ENCODE data around the gene FCAMR. TPM values are rescaled to one million over a fixed set of nuclear protein-coding genes. Genes with fewer than 3 reads are reported as not detected.

Gene FCAMR
- polyA plus RNA-seq, 1 donor (not counting 4 experiments of a cell fraction or from before 2014, with no cell fraction given) = not detected

DNA sequence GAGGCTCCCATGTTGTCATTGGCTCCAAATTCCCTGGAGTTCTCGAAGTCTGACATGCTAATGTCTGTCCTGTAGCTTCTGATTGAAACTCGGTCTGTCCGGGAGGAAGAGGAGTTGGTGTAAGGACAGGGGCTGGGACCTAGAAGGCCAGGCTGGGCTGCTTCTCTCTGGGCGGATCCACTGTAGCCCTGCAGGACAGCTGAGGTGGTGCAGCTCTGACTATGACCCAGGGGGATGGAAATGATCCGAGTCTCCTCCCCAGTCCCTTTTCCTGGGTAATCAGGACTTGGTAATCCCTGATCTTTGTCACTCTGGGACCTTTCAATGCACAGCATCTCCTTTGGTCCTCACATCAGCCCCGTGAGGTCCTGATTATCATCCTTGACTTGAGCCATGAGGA, 38.6 kb downstream of the FCAMR start:
- H4K20me1 ChIP-seq (ENCODE audit: control insufficient read depth, extremely low read depth, insufficient read depth, low read length) = no peaks in the 10 kb centered on the region
- H3K36me3 ChIP-seq (ENCODE audit: control insufficient read depth in 2 of 2, extremely low read depth in 1 of 2, insufficient read depth in 2 of 2, low read length in 2 of 2) = no peaks in the 10 kb centered on the region
- TF ChIP-seq, protein P1, sequence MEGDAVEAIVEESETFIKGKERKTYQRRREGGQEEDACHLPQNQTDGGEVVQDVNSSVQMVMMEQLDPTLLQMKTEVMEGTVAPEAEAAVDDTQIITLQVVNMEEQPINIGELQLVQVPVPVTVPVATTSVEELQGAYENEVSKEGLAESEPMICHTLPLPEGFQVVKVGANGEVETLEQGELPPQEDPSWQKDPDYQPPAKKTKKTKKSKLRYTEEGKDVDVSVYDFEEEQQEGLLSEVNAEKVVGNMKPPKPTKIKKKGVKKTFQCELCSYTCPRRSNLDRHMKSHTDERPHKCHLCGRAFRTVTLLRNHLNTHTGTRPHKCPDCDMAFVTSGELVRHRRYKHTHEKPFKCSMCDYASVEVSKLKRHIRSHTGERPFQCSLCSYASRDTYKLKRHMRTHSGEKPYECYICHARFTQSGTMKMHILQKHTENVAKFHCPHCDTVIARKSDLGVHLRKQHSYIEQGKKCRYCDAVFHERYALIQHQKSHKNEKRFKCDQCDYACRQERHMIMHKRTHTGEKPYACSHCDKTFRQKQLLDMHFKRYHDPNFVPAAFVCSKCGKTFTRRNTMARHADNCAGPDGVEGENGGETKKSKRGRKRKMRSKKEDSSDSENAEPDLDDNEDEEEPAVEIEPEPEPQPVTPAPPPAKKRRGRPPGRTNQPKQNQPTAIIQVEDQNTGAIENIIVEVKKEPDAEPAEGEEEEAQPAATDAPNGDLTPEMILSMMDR (optimal IDR thresholded peaks at IDR 0.05 in 1 of 3, IDR thresholded peaks at IDR 0.05 in 1 of 3, conservative IDR thresholded peaks at IDR 0.05 in 1 of 3; ENCODE audit: extremely low read depth in 1 of 3, insufficient read depth in 2 of 3, low read length in 3 of 3) = peak in 1 of 3 experiments; percentile 6
- TF ChIP-seq EZH2 (IDR thresholded peaks at IDR 0.05; ENCODE audit: low read length) = no peak
- dilution Hi-C loops (cut with MboI; ENCODE audit: extremely low pct_ligation_motif_present, low sequenced_read_pairs) = no loop called here
- H3K27ac ChIP-seq (ENCODE audit: control insufficient read depth, insufficient read depth, low read length) = no peak overlapping the region
- H3K4me2 ChIP-seq (ENCODE audit: control insufficient read depth, extremely low read depth, insufficient read depth, low read depth, low read length) = no peak overlapping the region
- DNase-seq (ENCODE audit: low read depth, low spot score) = no peak
- no peak for FAIRE-seq
- no peak overlapping the region for H2AFZ ChIP-seq (ENCODE audit: control insufficient read depth, low read length)
- H3K9ac ChIP-seq (ENCODE audit: control insufficient read depth, extremely low read depth, insufficient read depth, low read length) = no peak overlapping the region
- no peaks in the 10 kb centered on the region for H3K79me2 ChIP-seq (ENCODE audit: control insufficient read depth, insufficient read depth, low read length)
- H3K27me3 ChIP-seq (ENCODE audit: control insufficient read depth, extremely low read depth, insufficient read depth, low read length) = no peaks in the 10 kb centered on the region
- no peaks in the 10 kb centered on the region for H3K4me1 ChIP-seq (ENCODE audit: control insufficient read depth, extremely low read depth, insufficient read depth, low read length)
- H3K9me1 ChIP-seq (ENCODE audit: control insufficient read depth, extremely low read depth, insufficient read depth, low read length) = no peaks in the 10 kb centered on the region
- H3K9me3 ChIP-seq (ENCODE audit: control insufficient read depth, low read depth, low read length) = no peaks in the 10 kb centered on the region
- no peak overlapping the region for H3K4me3 ChIP-seq (ENCODE audit: control insufficient read depth in 2 of 3, extremely low read depth in 1 of 3, insufficient read depth in 2 of 3, low read depth in 1 of 3, low read length in 3 of 3)

DNA sequence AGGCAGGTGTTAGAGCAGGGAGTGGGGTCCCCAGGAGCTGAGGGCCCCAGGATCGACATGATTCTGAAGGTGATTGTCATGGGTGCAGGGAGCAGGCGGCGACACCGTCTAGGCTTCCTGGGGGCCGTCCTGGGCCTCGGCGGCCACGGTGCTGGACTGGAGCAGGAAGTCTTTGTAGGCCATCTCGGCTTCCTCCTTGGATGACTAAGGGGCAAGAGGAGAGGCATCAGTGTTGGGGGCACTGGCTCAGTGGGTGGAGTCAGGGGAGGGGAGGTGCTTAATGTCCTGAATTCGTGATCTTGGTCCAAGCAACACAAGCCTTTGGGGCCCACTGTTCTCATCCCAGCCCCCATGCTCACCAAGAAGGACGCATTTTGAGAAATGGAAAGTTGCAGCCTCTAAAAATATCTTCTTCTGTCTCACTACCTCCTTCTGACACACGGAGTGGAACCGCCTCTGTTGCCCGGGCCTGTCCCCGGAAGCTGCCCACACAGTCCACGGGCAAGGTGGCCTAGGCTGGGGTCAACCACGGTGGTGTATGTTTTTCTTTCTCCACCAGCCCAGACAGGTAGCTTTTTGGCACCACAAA, 40.0 kb downstream of the FCAMR start:
- Histone ChIP-seq H3K27me3 (ENCODE audit: control insufficient read depth, extremely low read depth, insufficient read depth, low read length) (no peaks in the 10 kb centered on the region), H3K9me3 (ENCODE audit: control insufficient read depth, low read depth, low read length) (no peaks in the 10 kb centered on the region), H3K9ac (ENCODE audit: control insufficient read depth, extremely low read depth, insufficient read depth, low read length) (no peak overlapping the region), H3K4me1 (ENCODE audit: control insufficient read depth, extremely low read depth, insufficient read depth, low read length) (no peaks in the 10 kb centered on the region), H3K4me3 (ENCODE audit: control insufficient read depth in 2 of 3, extremely low read depth in 1 of 3, insufficient read depth in 2 of 3, low read depth in 1 of 3, low read length in 3 of 3) (no peak overlapping the region), H4K20me1 (ENCODE audit: control insufficient read depth, extremely low read depth, insufficient read depth, low read length) (no peaks in the 10 kb centered on the region), H3K79me2 (ENCODE audit: control insufficient read depth, insufficient read depth, low read length) (no peaks in the 10 kb centered on the region), H3K4me2 (ENCODE audit: control insufficient read depth, extremely low read depth, insufficient read depth, low read depth, low read length) (no peak overlapping the region), H3K27ac (ENCODE audit: control insufficient read depth, insufficient read depth, low read length) (no peak overlapping the region), H3K36me3 (ENCODE audit: control insufficient read depth in 2 of 2, extremely low read depth in 1 of 2, insufficient read depth in 2 of 2, low read length in 2 of 2) (no peaks in the 10 kb centered on the region), H3K9me1 (ENCODE audit: control insufficient read depth, extremely low read depth, insufficient read depth, low read length) (no peaks in the 10 kb centered on the region), H2AFZ (ENCODE audit: control insufficient read depth, low read length) (no peak overlapping the region)
- DNase-seq (ENCODE audit: low read depth, low spot score) = no peak
- dilution Hi-C loops (cut with MboI; ENCODE audit: extremely low pct_ligation_motif_present, low sequenced_read_pairs) = no loop called here
- TF ChIP-seq, protein P1 (optimal IDR thresholded peaks at IDR 0.05 in 1 of 3, IDR thresholded peaks at IDR 0.05 in 1 of 3, conservative IDR thresholded peaks at IDR 0.05 in 1 of 3; ENCODE audit: extremely low read depth in 1 of 3, insufficient read depth in 2 of 3, low read length in 3 of 3) = no peak
- no peak for TF ChIP-seq EZH2 (IDR thresholded peaks at IDR 0.05; ENCODE audit: low read length)
- FAIRE-seq = no peak

Data from keratinocyte (primary cell).